G401 (cell line): ENCODE results near the gene PSTPIP1. TPM values are rescaled to one million over a fixed set of nuclear protein-coding genes. Genes with fewer than 3 reads are reported as not detected.

Experiments
- DNase-seq: peaks from one replicate; pipeline ENCODE4 v3.0.0-alpha.2; 2015; ENCODE audit warnings: low spot score
- in situ Hi-C: cut with HindIII; loops from 2 replicates; pipeline ENCODE4 v1.10.0; 2016; ENCODE audit warnings: low sequenced_read_pairs, mixed read lengths
- total RNA-seq: library from RNA; depleted of rRNA; stranded (reverse); fragments of >200 nt; shearing (Covaris generic); gene quantifications from 2 replicates; pipeline ENCODE4 v1.2.3, GENCODE V29; 2014

Gene PSTPIP1
- total RNA-seq, 1 experiment from 2014 or later = not detected

DNA sequence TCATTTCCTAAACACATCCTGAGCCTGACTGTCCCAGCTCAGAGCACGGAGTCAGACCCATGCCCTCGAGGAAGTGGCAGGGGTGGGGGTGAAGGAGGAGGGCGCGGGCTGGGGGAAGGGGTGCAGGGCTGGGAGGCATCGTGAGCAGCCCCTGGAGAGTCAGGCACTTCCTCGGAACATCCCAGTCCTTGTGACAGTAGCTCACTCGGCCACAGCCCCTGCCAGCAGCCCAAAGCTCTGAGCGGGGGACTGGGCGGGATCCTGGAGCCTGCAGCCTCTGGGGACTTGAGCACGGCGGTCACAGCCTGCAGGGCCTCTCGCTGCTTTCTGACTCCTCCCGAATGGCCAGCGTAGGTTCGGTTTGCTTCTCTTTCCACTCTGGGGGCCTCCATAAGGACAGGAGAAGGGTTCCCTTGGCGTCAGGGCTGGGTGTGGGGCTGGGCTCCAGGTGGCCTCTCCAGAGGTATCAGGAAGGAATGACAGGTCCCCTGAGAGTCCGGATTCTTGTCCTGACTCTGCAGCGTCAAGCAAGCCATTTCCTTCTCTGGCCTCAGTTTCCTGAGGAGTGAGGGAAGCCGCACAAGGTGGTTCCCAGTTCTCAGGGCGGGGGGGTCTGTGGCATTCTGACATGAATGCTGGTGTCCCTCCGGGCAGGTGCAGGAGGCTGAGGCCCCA, 20.9 kb downstream of the PSTPIP1 start:
- no peak for DNase-seq

DNA sequence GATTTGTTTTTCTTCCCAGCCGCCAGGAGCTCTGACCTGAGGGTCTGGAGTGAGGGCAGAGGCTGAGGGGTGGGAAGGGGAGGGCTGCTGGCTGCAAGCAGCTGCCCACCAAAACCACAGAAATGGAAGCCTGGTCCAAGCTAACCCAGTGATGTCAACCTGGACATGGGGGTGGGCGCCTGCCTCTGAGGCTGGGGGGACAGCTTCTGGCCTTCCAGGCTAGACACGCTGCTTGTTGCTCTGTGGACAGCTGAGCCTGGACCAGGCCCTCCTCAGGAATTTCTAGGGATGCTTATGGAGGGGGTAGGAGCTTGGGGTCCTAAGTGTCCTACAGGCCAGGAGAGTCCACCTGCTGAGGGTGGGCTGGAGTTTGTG, 21.4 kb downstream of the PSTPIP1 start:
- DNase-seq = no peak
- in situ Hi-C loops = no loop called here

More for the DNA sequence above, 20.9 kb downstream of the PSTPIP1 start:
- in situ Hi-C loops = no loop called here

DNA sequence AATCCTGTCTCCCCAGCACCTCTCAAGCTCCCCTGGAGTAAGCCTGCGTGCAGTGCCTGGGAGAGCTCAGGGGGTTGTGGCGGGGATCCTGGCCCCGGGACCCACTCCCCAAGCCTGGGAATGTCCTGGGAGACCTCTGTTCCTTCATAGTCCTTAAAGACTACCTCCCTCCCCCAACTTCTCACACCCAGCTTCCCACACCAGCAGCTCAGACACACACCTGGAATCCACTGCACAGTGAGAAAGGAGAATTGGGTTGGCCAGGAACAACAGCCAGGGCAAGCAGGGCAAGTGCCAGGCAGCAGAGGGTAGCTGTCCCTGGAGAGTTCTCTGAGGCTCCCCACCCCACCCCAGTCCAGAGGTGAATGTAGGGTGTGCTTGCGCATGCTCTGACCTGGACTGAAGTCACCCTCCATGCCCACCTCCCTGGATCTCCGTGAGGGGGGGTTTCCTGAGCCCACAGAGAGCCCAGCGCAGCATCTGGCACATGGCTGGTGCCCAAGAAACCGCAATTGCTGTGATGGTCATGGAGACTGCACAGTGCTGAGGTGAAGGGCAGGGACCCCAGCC, 22.2 kb downstream of the PSTPIP1 start:
- in situ Hi-C loops = no loop called here
- no peak for DNase-seq

DNA sequence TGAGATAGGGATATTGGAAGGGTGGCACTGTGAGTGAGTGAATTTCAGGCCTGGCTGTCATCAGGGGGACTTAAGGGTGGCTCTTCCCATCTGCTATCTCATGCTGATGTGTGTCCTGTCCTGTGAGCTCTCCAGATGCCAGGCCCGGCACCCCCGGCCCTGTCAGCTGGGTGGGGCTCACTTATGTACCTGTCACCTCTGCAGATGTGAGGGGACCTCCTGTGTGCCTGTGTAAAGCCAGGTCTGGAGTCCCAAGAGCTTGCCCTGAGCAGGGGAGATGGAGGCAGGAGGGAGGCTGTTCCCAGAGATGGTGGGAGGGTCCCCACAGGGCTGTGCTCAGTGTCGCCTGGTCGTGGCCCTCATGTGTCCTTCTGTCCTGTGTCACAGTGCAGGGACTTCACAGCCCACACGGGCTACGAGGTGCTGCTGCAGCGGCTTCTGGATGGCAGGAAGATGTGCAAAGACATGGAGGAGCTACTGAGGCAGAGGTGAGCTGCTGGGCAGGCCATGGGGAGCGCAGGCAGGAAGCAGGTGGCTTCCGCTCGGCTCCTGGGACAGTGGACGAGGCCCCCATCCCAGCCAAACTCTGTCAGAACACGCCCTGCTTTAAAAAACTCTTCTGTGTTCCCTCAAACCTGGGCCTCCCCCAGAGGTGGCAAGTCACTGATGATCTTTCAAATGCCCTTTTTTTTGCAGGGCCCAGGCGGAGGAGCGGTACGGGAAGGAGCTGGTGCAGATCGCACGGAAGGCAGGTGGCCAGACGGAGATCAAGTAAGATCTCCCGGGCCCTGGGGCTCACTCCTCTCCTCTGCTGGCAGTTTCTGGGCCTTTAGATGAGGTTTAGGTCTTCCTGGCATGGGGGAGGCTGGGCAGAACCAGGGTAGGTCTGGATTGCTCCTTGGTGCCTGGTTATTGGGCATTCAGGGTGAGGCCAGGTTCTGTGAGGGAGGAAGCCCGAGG, 23.1 kb downstream of the PSTPIP1 start:
- in situ Hi-C loops = no loop called here
- no peak for DNase-seq

DNA sequence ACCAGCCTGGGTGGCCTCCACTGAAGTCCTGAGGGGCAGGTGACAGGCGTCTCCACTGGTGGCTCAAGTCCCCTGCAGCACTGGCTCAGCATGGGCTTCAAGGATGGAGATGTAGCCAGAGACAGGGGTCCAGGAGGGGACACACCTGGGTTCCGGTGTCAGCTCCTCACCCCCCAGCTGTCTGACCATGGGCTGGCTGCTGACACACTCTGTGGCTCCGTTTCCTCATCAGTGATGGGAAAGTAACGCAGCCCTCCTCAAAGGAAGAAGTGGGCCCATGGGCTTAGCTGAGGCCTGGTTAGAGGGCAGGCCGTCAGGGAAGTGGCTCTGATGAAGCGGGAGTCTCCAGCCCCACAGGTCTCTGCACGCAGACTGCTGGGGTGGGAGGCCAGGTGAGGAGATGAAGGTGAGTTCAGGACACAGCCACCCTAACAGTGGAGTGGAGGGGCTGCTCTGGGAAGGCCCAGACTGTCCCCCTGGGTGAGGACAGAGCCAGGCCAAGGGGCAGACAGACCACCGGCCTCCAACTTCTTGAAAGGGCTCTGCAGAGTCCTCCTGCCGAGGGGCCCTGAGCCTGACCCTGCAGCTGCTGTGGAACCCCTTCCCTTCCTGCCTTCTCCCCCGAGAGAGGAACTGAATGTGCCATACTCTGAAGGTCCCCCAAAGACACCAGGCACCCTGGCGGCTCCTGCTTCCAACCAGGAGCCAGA, 24.0 kb downstream of the PSTPIP1 start:
- in situ Hi-C loops = no loop called here
- no peak for DNase-seq

DNA sequence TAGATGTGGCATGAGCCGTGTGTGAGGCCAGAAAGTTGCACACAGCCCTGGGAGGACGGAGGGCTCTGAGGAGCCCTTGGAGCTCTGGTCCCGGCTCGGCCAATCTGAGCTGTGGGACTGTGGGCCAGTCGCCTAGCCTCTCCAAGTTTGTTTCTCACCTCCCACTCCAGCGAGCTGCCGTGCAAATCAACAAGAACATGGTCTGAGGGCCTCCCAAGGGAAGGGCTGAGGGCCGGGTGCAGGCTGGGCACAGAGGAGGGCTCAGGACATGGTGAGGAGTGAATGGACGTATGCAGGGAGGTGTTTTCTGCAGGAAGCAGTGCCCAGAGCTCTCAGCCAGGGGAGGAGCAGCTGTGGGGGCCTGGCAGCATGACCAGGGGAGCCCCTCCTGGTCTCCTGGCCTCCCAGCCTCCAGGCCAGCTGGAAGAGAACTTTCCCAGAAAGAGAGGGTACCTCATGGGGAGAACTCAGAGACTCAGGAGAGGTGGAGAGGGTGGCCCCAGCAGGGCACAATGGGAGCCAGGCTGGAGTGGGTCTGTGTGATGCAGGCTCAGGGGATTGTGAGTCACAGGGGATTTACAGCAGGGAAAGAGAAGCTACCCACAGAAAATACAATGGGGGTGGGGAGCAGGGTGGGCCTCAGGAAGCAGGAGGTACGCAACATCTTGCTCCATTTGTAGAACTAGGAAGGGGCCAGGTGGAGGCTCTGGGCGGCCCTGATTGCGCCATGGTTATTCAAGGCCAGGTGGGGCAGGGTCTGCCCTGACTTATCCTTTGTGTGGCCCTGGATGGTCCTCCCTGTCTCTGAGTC, 24.8 kb downstream of the PSTPIP1 start:
- in situ Hi-C loops = no loop called here
- DNase-seq = no peak

DNA sequence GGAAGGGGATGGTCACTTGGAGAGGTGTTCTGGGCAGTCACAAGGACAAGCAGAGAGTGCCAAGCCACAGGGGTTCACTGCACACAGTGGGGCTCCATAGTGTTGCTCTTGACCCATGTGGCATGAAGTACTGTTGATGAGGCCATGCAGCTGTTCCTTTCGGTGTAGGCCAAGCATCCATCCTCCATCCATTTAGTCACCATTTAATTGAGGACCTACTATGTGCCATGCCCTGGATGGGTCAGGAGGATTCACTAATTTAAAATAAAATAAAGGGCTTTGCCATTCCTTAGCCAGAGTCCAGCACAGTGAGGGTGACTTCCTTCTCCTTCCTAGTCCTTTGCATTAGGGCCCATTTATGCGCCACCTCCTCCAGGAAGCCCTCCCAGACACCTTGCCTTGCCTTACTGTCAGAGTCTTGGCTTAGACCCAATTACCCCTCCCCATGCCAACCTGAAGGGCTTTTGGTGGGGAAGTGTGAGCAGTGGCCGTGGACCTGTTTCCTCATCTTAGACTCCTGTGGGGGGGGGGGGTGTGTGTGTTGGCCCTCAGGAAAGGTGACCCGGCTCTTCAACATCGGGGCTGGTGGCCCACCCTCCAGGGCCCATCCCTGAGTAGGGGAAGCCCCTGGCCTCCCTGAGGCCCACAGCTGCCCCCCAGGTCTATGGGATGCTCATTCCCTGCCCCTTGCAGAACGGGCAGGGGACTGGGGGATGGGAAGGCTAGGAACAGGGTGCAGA, 25.6 kb downstream of the PSTPIP1 start:
- no peak for DNase-seq
- in situ Hi-C loops = no loop called here

DNA sequence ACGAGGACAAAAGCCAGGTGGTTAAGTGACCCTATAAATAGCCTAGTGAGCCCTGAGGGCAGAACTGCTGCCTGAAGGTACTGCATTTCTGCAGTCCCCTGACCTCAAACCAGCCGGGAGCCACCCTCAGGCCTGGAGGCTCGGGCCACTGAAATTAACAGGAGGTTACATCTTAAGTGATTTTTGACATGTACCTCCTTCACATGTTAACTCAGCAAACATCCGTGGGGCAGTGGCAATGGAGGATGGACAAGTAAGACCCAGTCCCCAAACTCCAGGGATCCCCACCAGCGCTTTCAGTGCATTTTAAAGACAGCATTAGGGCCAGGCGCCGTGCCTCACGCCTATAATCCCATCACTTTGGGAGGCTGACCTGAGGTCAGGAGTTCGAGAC, 26.2 kb downstream of the PSTPIP1 start:
- DNase-seq = no peak
- in situ Hi-C loops = no loop called here

DNA sequence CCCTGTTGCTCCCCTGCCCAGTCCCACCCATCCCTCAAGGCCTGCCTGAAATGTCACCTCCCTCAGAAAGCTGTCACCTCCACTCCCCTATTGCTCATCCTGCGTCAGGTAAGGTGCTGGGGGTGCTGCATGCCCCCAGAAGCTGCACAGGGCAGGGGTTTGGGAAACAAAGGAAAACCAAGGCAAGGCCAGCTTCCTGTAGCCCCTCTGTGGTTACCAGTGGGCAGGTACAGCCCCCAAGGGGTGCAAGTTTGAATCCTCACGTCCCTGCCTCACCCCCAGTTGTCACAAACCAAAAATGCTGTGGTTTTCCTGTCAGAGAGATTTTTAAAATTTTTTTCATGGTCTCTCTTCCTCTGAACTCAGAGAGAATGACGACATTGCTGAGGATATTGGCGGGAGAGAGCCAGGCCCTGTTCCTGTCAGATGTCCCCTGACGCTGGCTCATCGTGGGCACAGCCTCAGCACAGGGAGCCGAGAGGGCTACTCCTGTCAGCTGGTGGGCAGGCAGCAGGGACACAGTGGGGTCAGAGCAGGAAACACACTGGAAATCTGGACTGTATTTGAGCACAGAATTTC, 27.0 kb downstream of the PSTPIP1 start:
- DNase-seq = no peak
- in situ Hi-C loops = no loop called here

DNA sequence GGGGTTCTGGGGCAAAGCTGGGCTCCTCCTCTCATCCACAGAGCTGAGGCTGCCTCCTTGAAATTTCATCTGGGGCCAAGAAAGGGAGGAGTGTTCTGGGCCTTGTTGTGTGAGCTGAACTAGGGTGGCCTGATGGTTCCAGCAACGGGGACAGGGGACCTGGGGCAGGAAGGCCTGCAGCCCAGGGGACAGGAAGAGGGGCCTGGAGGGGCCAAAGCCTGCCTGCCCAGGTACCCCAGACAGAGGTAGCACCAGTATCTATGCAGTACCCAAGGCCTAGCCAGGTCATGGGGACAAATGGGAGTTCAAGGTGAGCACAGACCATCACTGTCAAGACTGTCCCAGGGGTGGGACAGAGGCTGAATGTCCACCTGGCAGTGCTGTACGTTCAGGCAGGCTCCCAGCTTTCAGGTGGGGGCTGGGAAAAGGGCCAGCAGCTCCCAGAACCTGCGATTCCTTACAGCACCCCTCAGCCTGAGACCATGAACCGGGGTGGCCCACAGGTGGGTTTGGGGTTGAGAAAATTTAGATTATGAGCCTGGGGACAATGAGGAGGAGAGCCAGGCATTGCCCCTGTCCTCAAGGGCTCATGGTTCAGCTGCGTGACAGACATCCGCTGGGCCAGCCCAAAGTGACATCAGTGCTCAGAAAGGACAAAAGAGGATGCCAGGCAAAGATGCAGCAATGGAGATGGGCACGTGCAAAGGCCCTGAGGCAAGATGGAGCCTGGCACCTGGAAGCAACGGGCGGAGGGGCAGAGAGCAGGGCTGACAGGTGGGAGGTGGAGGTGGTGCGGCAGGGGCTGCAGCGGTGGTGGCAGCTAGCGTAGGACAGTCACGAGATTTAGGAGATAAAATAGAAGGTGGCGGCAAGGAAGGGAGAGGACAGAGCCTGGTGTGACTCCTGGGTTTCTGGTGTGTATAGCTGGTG, 28.0 kb downstream of the PSTPIP1 start:
- in situ Hi-C loops = no loop called here
- DNase-seq = no peak

DNA sequence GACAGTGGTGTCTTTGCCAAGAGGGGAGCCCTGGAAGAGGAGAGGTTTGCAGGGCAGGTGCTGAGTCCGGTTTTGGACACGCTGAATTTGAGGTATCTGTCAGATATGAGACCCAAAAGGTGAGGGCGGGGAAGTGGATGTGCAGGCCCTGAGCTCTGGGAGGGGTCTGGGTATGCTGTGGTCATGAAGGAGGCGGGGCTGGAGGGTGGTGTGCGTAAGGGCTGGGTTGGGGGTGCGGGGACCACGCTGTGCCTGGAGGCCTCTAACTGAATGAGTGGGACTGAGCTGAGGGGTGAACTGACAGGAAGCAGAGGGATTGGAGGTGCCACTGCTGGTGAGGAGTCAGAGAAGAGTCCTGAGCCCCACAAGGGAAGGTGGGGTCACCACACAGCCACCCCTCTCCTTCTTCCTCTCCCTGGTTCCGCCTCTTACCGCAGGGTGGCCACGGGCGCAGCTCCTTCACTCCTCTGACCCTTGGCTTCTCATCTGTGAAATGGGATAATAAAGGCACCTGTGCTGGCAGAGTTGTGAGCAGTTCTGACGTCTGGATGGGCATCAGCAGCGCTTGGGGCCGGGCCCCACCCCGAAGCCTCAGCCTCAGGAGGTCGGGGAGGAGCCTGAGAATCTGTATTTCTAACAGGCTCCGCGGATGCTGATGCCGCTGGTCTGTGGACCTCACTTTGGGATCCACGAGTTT, 28.8 kb downstream of the PSTPIP1 start:
- DNase-seq = no peak
- in situ Hi-C loops = no loop called here

DNA sequence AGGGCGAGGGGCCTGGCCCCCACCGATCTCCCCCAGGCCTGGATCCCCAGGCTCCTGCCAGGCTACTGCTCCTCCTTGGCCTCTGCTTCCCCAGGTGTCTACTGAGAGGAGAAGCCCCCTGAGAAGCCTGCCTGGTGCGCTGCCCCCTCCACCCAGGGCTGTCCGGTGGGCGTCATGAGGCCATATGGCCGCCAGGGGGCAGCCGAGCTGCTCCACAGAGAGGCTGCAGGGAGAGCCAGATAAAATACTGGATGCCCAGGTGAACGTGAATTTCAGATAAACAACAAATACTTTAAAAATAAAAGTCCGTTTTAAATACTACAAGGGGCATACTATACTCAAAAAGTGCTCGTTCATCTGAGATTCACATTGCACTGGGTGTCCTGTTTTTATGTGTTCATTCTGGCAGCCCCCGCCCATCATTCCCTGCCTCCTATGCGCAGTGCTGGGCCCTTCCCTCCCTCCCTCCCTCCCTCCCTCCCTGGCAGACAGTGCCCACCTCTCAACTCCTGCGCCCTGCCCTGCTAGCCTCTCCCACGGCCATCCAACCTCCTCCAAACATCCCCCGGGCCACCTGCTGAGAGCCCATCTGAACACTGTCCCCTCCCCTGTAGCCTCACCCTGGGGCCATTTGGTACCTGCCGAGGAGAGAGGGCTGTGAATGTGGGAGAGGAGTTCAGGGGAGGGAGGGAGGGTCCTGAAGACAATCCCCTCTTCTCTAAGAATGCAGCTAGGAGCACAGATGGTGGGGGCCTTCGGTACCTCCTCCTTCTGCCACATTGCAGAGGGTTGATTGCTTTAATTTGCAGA, 29.6 kb downstream of the PSTPIP1 start:
- peak; percentile 73 for DNase-seq
- in situ Hi-C loops = no loop called here

DNA sequence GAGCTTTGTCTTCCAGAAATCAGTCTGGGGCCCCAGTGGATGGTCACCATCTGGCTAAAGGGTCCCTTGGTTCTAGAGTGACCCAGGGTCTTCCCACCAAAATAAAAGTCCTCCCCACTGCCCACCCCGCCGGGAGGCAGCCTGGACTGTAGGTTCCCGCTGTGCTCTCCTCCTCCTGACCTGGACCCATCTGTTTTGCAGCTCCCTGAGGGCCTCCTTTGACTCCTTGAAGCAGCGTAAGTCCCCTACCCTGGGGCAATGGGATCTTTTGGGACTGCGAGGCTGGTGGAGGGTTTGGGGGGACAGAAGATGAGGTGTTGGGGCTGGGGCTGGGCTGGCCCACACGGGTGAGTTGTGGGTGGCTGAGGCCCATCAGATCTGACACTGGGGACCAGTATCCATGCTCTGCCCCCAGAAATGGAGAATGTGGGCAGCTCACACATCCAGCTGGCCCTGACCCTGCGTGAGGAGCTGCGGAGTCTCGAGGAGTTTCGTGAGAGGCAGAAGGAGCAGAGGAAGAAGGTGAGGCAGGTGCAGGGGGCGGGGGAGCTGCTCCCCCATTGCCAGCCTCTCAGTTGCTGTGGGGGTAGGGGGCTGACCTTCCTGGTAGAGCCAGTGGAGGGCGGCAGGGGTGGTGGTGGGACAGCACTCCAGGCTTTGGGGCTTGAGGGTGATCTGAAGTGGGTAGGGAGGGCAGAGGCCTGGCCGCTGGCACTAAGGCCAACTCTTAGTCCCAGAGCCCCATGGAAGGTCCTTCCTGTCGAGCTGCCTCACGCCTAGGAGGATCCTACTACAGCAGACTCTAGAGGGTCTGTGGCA, 30.4 kb downstream of the PSTPIP1 start:
- in situ Hi-C loops = no loop called here
- DNase-seq = no peak

DNA sequence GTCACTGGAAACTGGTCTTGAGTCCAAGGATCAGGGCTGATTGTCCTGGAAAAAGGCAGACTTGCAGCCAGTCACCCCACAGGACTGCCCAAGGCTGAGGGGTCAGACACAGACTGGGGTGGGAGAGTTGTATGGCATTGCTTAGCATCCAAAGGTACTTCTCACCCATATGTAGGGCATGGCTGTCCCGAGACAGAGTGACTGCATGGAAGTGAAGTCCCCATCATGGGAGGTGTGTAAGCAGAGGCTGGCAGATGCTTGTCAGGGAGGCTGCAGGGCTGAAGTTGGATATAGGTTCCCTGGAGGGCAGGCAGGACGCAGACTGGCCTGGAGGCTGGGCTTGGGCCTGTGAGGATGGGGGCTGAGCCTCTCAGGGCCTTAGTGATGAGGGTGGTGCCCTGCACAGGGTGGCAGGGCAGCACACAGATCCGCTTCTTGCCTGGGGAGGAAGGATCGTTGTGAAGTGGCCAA, 31.1 kb downstream of the PSTPIP1 start:
- in situ Hi-C loops = no loop called here
- DNase-seq = no peak
